T-helper 2 cell treated with Interferon-gamma antibody and Interleukin-4, amounts not matched to agents 5 μg/mL and 100 μg/mL, for 36 hours (primary cell): ENCODE results near the gene STEAP1B.

ENCODE experiments used
- DNase-seq: peaks from one replicate; pipeline ENCODE4 v3.0.0; 2021; ENCODE audit warnings: low spot score
- H3K27ac Mint-ChIP-seq: one replicate; pipeline ENCODE4 v1.8.0; 2021; ENCODE audit warnings: mild to moderate bottlenecking, mixed read lengths
- H3K27me3 Mint-ChIP-seq: one replicate; pipeline ENCODE4 v1.8.0; 2021; ENCODE audit warnings: low read depth, mixed read lengths
- H3K36me3 Mint-ChIP-seq: one replicate; pipeline ENCODE4 v1.8.0; 2021; ENCODE audit warnings: low read depth, mixed read lengths
- H3K4me1 Mint-ChIP-seq: one replicate; pipeline ENCODE4 v1.8.0; 2021; ENCODE audit warnings: low read depth, mixed read lengths
- H3K4me3 Mint-ChIP-seq: one replicate; pipeline ENCODE4 v1.8.0; 2022; ENCODE audit warnings: mild to moderate bottlenecking, moderate library complexity, mixed read lengths
- H3K9me3 Mint-ChIP-seq: one replicate; pipeline ENCODE4 v1.8.0; 2021; ENCODE audit warnings: mixed read lengths

The STEAP1B gene

GRCh38 chr7:22422831-22423615 lies 77.0 kb downstream of the STEAP1B start:
- DNase-seq: no peak
- no peaks in the 10 kb centered on the region for H3K4me1 Mint-ChIP-seq
- no peak overlapping the region for H3K27ac Mint-ChIP-seq
- H3K27me3 Mint-ChIP-seq: peaks cover 6% of the 10 kb centered on the region
- H3K4me3 Mint-ChIP-seq: no peak overlapping the region
- no peaks in the 10 kb centered on the region for H3K9me3 Mint-ChIP-seq
- H3K36me3 Mint-ChIP-seq: no peaks in the 10 kb centered on the region

GRCh38 chr7:22420973-22421635 lies 78.9 kb downstream of the STEAP1B start:
- no peak overlapping the region for H3K4me3 Mint-ChIP-seq

GRCh38 chr7:22420008-22420407 lies 80.0 kb downstream of the STEAP1B start:
- DNase-seq: no peak

More at GRCh38 chr7:22420973-22421635, 78.9 kb downstream of the STEAP1B start:
- H3K36me3 Mint-ChIP-seq: no peaks in the 10 kb centered on the region
- H3K27ac Mint-ChIP-seq: no peak overlapping the region
- H3K4me1 Mint-ChIP-seq: no peaks in the 10 kb centered on the region
- no peak for DNase-seq
- no peaks in the 10 kb centered on the region for H3K9me3 Mint-ChIP-seq
- peaks cover 6% of the 10 kb centered on the region for H3K27me3 Mint-ChIP-seq

GRCh38 chr7:22419488-22419887 lies 80.5 kb downstream of the STEAP1B start:
- H3K36me3 Mint-ChIP-seq: no peaks in the 10 kb centered on the region
- DNase-seq: no peak
- H3K27me3 Mint-ChIP-seq: peaks cover 7% of the 10 kb centered on the region
- no peak overlapping the region for H3K4me3 Mint-ChIP-seq
- no peak overlapping the region for H3K27ac Mint-ChIP-seq
- no peaks in the 10 kb centered on the region for H3K9me3 Mint-ChIP-seq
- no peaks in the 10 kb centered on the region for H3K4me1 Mint-ChIP-seq

More at GRCh38 chr7:22420008-22420407, 80.0 kb downstream of the STEAP1B start:
- H3K36me3 Mint-ChIP-seq: no peaks in the 10 kb centered on the region
- peaks cover 7% of the 10 kb centered on the region for H3K27me3 Mint-ChIP-seq
- no peak overlapping the region for H3K27ac Mint-ChIP-seq
- H3K9me3 Mint-ChIP-seq: no peaks in the 10 kb centered on the region
- no peak overlapping the region for H3K4me3 Mint-ChIP-seq
- no peaks in the 10 kb centered on the region for H3K4me1 Mint-ChIP-seq

GRCh38 chr7:22418251-22419046 lies 81.5 kb downstream of the STEAP1B start:
- Mint-ChIP-seq H3K9me3 (no peaks in the 10 kb centered on the region), H3K27ac (no peak overlapping the region), H3K36me3 (no peaks in the 10 kb centered on the region), H3K4me1 (no peaks in the 10 kb centered on the region), H3K27me3 (peaks cover 7% of the 10 kb centered on the region), H3K4me3 (no peak overlapping the region)
- no peak for DNase-seq

- H3K27ac Mint-ChIP-seq: no peak overlapping the region
- H3K36me3 Mint-ChIP-seq: no peaks in the 10 kb centered on the region
- no peaks in the 10 kb centered on the region for H3K9me3 Mint-ChIP-seq
- no peak for DNase-seq
- no peak overlapping the region for H3K4me3 Mint-ChIP-seq
- H3K4me1 Mint-ChIP-seq: no peaks in the 10 kb centered on the region
- H3K27me3 Mint-ChIP-seq: peaks cover 7% of the 10 kb centered on the region
Observed at GRCh38 chr7:22417841-22418240, 82.1 kb downstream of the STEAP1B start.

- no peak for DNase-seq
- Mint-ChIP-seq H3K4me1 (no peaks in the 10 kb centered on the region), H3K27me3 (peaks cover 7% of the 10 kb centered on the region), H3K36me3 (no peaks in the 10 kb centered on the region), H3K27ac (no peak overlapping the region), H3K9me3 (no peaks in the 10 kb centered on the region), H3K4me3 (no peak overlapping the region)
Observed at GRCh38 chr7:22417349-22417748, 82.6 kb downstream of the STEAP1B start.

- Mint-ChIP-seq H3K4me1 (no peaks in the 10 kb centered on the region), H3K9me3 (no peaks in the 10 kb centered on the region), H3K27me3 (peaks cover 7% of the 10 kb centered on the region), H3K4me3 (no peak overlapping the region), H3K27ac (no peak overlapping the region), H3K36me3 (no peaks in the 10 kb centered on the region)
- no peak for DNase-seq
Observed at GRCh38 chr7:22414424-22414823, 85.6 kb downstream of the STEAP1B start.

GRCh38 chr7:22413211-22413610 lies 86.8 kb downstream of the STEAP1B start:
- Mint-ChIP-seq H3K4me3 (no peak overlapping the region), H3K4me1 (no peaks in the 10 kb centered on the region), H3K36me3 (no peaks in the 10 kb centered on the region), H3K27ac (no peak overlapping the region), H3K9me3 (no peaks in the 10 kb centered on the region), H3K27me3 (peaks cover 9% of the 10 kb centered on the region)
- no peak for DNase-seq

GRCh38 chr7:22411977-22412693 lies 87.9 kb downstream of the STEAP1B start:
- no peak for DNase-seq
- Mint-ChIP-seq H3K4me3 (no peak overlapping the region), H3K36me3 (no peaks in the 10 kb centered on the region), H3K9me3 (no peaks in the 10 kb centered on the region), H3K4me1 (no peaks in the 10 kb centered on the region), H3K27me3 (peaks cover 12% of the 10 kb centered on the region), H3K27ac (no peak overlapping the region)

- Mint-ChIP-seq H3K4me1 (peaks cover 4% of the 10 kb centered on the region), H3K9me3 (no peaks in the 10 kb centered on the region), H3K4me3 (no peak overlapping the region), H3K27me3 (peaks cover 6% of the 10 kb centered on the region), H3K36me3 (no peaks in the 10 kb centered on the region), H3K27ac (no peak overlapping the region)
- no peak for DNase-seq
Observed at GRCh38 chr7:22406715-22407114, 93.3 kb downstream of the STEAP1B start.

GRCh38 chr7:22404421-22405023 lies 95.5 kb downstream of the STEAP1B start:
- peaks cover 6% of the 10 kb centered on the region for H3K27me3 Mint-ChIP-seq
- no peak overlapping the region for H3K4me3 Mint-ChIP-seq
- H3K27ac Mint-ChIP-seq: no peak overlapping the region
- H3K9me3 Mint-ChIP-seq: no peaks in the 10 kb centered on the region
- peaks cover 4% of the 10 kb centered on the region for H3K4me1 Mint-ChIP-seq
- no peaks in the 10 kb centered on the region for H3K36me3 Mint-ChIP-seq
- no peak for DNase-seq

GRCh38 chr7:22403344-22403743 lies 96.6 kb downstream of the STEAP1B start:
- Mint-ChIP-seq H3K4me3 (no peak overlapping the region), H3K9me3 (no peaks in the 10 kb centered on the region)
- no peak for DNase-seq

More at GRCh38 chr7:22403344-22403743, 96.6 kb downstream of the STEAP1B start:
- no peak overlapping the region for H3K27ac Mint-ChIP-seq
- H3K36me3 Mint-ChIP-seq: no peaks in the 10 kb centered on the region
- H3K4me1 Mint-ChIP-seq: peaks cover 4% of the 10 kb centered on the region
- peaks cover 11% of the 10 kb centered on the region for H3K27me3 Mint-ChIP-seq
